ENCODE data around the gene ICAM2.

- TF ChIP-seq CTCF (IDR thresholded peaks at IDR 0.05): no peak
- no peak for TF ChIP-seq EZH2 (IDR thresholded peaks at IDR 0.05; ENCODE audit: borderline replicate concordance, insufficient read depth, low read depth, low read length, poor library complexity, severe bottlenecking)
These were observed 58.1 kb downstream of the ICAM2 start for GRCh38 chr17:63962298-63962744.
